HepG2 (cell line): ENCODE data around the gene OBP2A. TPM values are rescaled to one million over a fixed set of nuclear protein-coding genes. Genes with fewer than 3 reads are reported as not detected.

Experiments used
- ATAC-seq: fragments of 200-7000 bp; cut with Tn5 transposase; 3 replicates; pipeline ENCODE4 v1.9.1; 2020; ENCODE audit warnings: mild to moderate bottlenecking, moderate library complexity
- BruUV-seq: library from RNA; stranded (reverse); fragments of 400-500 nt; replicated peaks from 2 replicates; lab custom pipeline; 2021; lab: Mats Ljungman, UMichigan
- CTCF ChIA-PET: fragments of 300-600 bp; formaldehyde crosslinking; extraction: SDS; loops from one replicate; lab custom pipeline; 2021; ENCODE audit warnings: low total read pairs, inconsistent platforms, low intra/inter-chr PET ratio; lab: Yijun Ruan, JAX
- POLR2A ChIA-PET: fragments of 350-600 bp; sonication (Branson Sonifier 250); formaldehyde crosslinking; loops from one replicate; lab custom pipeline; 2020; ENCODE audit warnings: antibody characterized with exemption, inconsistent platforms; lab: Yijun Ruan, JAX
- DNase-seq: peaks from one replicate; pipeline ENCODE4 v3.0.0-alpha.2; 2015; ENCODE audit warnings: low spot score
- FAIRE-seq: peaks from 3 replicates; lab custom pipeline; 2011; peaks lifted over from hg19 to GRCh38; lab: Jason Lieb, UNC
- H2AFZ ChIP-seq: one replicate; pipeline ENCODE4 v1.6.1; 2011; ENCODE audit warnings: low read length, inconsistent platforms
- H3K27ac ChIP-seq: fragments of 300-600 bp; 3 replicates; pipeline ENCODE4 v1.8.0; 2011; ENCODE audit warnings: mixed run types, mild to moderate bottlenecking, mixed read lengths, low read length, inconsistent platforms; ENCODE audit not compliant: insufficient read depth; ENCODE audit errors: extremely low read length
- H3K27me3 ChIP-seq, 2 experiments: fragments of 200-600 bp in 1 of 2; 2 replicates in 1 of 2; 3 replicates in 1 of 2; pipeline versions ENCODE4 v1.6.0 to v1.8.0; 2011; ENCODE audit warnings: low read length in 2 of 2, mild to moderate bottlenecking in 2 of 2, moderate library complexity in 2 of 2, inconsistent platforms in 1 of 2; ENCODE audit not compliant: insufficient read depth in 2 of 2, control insufficient read depth in 1 of 2
- H3K36me3 ChIP-seq, 2 experiments: fragments of 200-600 bp in 1 of 2; replicated peaks in 1 of 2; 2 replicates in 1 of 2; 3 replicates in 1 of 2; pipeline versions ENCODE4 v1.5.1 to v1.8.0; 2011; ENCODE audit warnings: low read length in 2 of 2, inconsistent platforms in 1 of 2; ENCODE audit not compliant: insufficient read depth in 2 of 2, control insufficient read depth in 1 of 2
- H3K4me1 ChIP-seq: 2 replicates; pipeline ENCODE4 v1.5.1; 2012; ENCODE audit warnings: low read length, inconsistent platforms; ENCODE audit not compliant: insufficient read depth
- H3K4me2 ChIP-seq: 2 replicates; pipeline ENCODE4 v1.6.0; 2011; ENCODE audit warnings: low read depth, low read length, inconsistent platforms
- H3K4me3 ChIP-seq, 3 experiments: fragments of 200-600 bp in 1 of 3; sonication (generic), shearing (Covaris generic) in 1 of 3; replicated peaks in 1 of 3; 2 replicates each; pipeline ENCODE4 v1.5.1; 2011 to 2016; ENCODE audit warnings: low read length in 3 of 3, inconsistent platforms in 2 of 3, low read depth in 2 of 3, mild to moderate bottlenecking in 2 of 3, control low read depth in 1 of 3, mixed read lengths in 1 of 3; ENCODE audit not compliant: insufficient read depth in 1 of 3
- H3K79me2 ChIP-seq: one replicate; pipeline ENCODE4 v1.6.1; 2011; ENCODE audit warnings: low read length, inconsistent platforms; ENCODE audit not compliant: insufficient read depth
- H3K9ac ChIP-seq: 2 replicates; pipeline ENCODE4 v1.6.0; 2011; ENCODE audit warnings: mild to moderate bottlenecking, low read depth, low read length, inconsistent platforms; ENCODE audit not compliant: insufficient read depth
- H3K9me3 ChIP-seq: 2 replicates; pipeline ENCODE4 v1.5.1; 2012; ENCODE audit warnings: mild to moderate bottlenecking, low read length
- H4K20me1 ChIP-seq: 2 replicates; pipeline ENCODE4 v1.6.0; 2011; ENCODE audit warnings: inconsistent platforms, mild to moderate bottlenecking, low read length, moderate library complexity; ENCODE audit not compliant: insufficient read depth
- CEBPZ ChIP-seq: IDR thresholded peaks from 2 replicates; pipeline ENCODE4 v1.6.1; 2012; ENCODE audit warnings: low read length, improper control_type of control experiment
- ELF1 ChIP-seq: sonication (generic); formaldehyde crosslinking; IDR thresholded peaks from 2 replicates; pipeline ENCODE4 v1.4.0; 2020; ENCODE audit warnings: missing genetic modification reagents
- FOXK1 ChIP-seq: sonication (generic); formaldehyde crosslinking; IDR thresholded peaks from 2 replicates; pipeline ENCODE4 v1.4.0; 2020; ENCODE audit warnings: low read depth, missing genetic modification reagents, borderline replicate concordance
- HOXA7 ChIP-seq: sonication (generic); formaldehyde crosslinking; IDR thresholded peaks from 2 replicates; pipeline ENCODE4 v1.8.1; 2022; ENCODE audit warnings: mild to moderate bottlenecking, missing genetic modification reagents, moderate library complexity
- KDM4B ChIP-seq: sonication (generic); formaldehyde crosslinking; IDR thresholded peaks from 2 replicates; pipeline ENCODE4 v1.4.0; 2020; ENCODE audit warnings: missing genetic modification reagents
- MLX ChIP-seq: IDR thresholded peaks from 2 replicates; pipeline ENCODE4 v1.6.1; 2016
- NCOR1 ChIP-seq: fragments of 200-600 bp; sonication (generic); IDR thresholded peaks from 2 replicates; pipeline ENCODE4 v1.7.0; 2017; ENCODE audit warnings: antibody characterized with exemption, low read length, borderline replicate concordance
- NR2C2 ChIP-seq: sonication (generic); formaldehyde crosslinking; IDR thresholded peaks from 2 replicates; pipeline ENCODE4 v1.4.0; 2020; ENCODE audit warnings: missing genetic modification reagents, mild to moderate bottlenecking, moderate library complexity, borderline replicate concordance
- PAF1 ChIP-seq: IDR thresholded peaks from 2 replicates; pipeline ENCODE4 v1.6.1; 2016; ENCODE audit warnings: missing genetic modification reagents, missing compliant biosample characterization
- SP140L ChIP-seq: sonication (generic); formaldehyde crosslinking; IDR thresholded peaks from 2 replicates; pipeline ENCODE4 v1.4.0; 2020; ENCODE audit warnings: missing genetic modification reagents, borderline replicate concordance
- SYNCRIP ChIP-seq: fragments of 200-400 bp; formaldehyde crosslinking; IDR thresholded peaks from 2 replicates; pipeline ENCODE4 v1.6.1; 2018; ENCODE audit warnings: mild to moderate bottlenecking, low read depth, low read length; ENCODE audit not compliant: insufficient read depth
- THRA ChIP-seq: sonication (generic); formaldehyde crosslinking; IDR thresholded peaks from 2 replicates; pipeline ENCODE4 v1.4.0; 2020; ENCODE audit warnings: missing genetic modification reagents, borderline replicate concordance
- ZC3H13 ChIP-seq: sonication (generic); formaldehyde crosslinking; IDR thresholded peaks from 2 replicates; pipeline ENCODE4 v1.8.1; 2023; ENCODE audit warnings: mild to moderate bottlenecking, missing genetic modification reagents, moderate library complexity
- ZNF616 ChIP-seq: sonication (generic); formaldehyde crosslinking; IDR thresholded peaks from 2 replicates; pipeline ENCODE4 v1.5.0; 2020; ENCODE audit warnings: low read depth, mild to moderate bottlenecking, missing genetic modification reagents
- ZNF776 ChIP-seq: sonication (generic); formaldehyde crosslinking; IDR thresholded peaks from 2 replicates; pipeline ENCODE4 v1.4.0; 2020; ENCODE audit warnings: mild to moderate bottlenecking, missing genetic modification reagents
- ZNF850 ChIP-seq: sonication (generic); formaldehyde crosslinking; conservative IDR thresholded peaks from 2 replicates; pipeline ENCODE4 v1.9.0; 2021; ENCODE audit warnings: mild to moderate bottlenecking, missing genetic modification reagents
- WGBS: methylation state at CpG from one replicate; pipeline ENCODE4 v1.1.6; 2017; ENCODE audit warnings: low lambda C conversion rate; 5-methylcytosine and 5-hydroxymethylcytosine counted together
- in situ Hi-C: cut with HindIII; loops from 2 replicates; pipeline ENCODE4 v1.10.0; 2017; ENCODE audit warnings: low pct_unique_long_range_greater_than_20kb; ENCODE audit not compliant: extremely low pct_ligation_motif_present
- intact Hi-C: fragments of 100-400 bp; cut with micrococcal nuclease; formaldehyde crosslinking; loops from one replicate; pipeline ENCODE4 v1.10.0; 2022; ENCODE audit not compliant: unreplicated experiment
- polyA plus RNA-seq, 8 experiments: library from polyadenylated mRNA; depleted of rRNA in 3 of 8; stranded (reverse) in 7 of 8; unstranded in 1 of 8; fragments of >200 nt; fragmentation: Illumina TruSeq in 4 of 8; extraction: Trizol in 4 of 8; gene quantifications; 2 replicates each; pipeline versions ENCODE4 v1.2.1 to v1.2.3, GENCODE V29; 2011 to 2016; ENCODE audit warnings: low read depth in 4 of 8, missing spikeins in 1 of 8, mixed read lengths in 1 of 8; ENCODE audit not compliant: insufficient read depth in 1 of 8
- total RNA-seq, 5 experiments: library from RNA; depleted of rRNA; stranded (reverse); fragments of >200 nt; fragmentation: Illumina TruSeq; extraction: Trizol; gene quantifications; 2 replicates each; pipeline ENCODE4 v1.2.3, GENCODE V29; 2016; ENCODE audit warnings: low read depth in 1 of 5
- TF ChIP-seq, protein P1 (sequence below): sonication (generic); formaldehyde crosslinking; IDR thresholded peaks from 2 replicates; pipeline ENCODE4 v1.5.0; 2020; ENCODE audit warnings: missing genetic modification reagents

The OBP2A gene
- total and polyA plus RNA-seq, 2 of the 13 experiments (the other 11 are each of a cell fraction or from before 2014, with no cell fraction given): 0.32 TPM; not detected in 1

DNA sequence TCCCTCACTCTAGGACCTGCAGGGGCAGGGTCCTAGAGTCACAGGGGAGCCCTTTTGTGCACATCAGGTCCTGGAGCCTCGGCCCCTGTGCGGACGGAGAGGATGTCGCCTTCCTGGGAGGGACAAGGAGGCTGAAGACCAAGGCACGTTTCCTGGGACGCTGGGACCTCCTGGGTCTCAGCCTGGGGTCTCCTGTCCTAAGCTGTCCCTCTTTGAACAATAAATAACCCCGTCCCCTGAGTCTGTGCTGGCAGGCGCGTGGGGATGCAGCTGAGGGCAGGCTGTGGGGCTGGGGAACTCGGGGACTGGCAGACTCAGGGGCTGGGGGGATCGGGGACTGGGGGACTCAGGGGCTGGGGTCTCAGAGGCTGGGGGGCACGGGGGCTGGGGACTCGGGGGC lies 46.7 kb downstream of the OBP2A start (continued):
- TF ChIP-seq CEBPZ: no peak
- TF ChIP-seq, protein P1, sequence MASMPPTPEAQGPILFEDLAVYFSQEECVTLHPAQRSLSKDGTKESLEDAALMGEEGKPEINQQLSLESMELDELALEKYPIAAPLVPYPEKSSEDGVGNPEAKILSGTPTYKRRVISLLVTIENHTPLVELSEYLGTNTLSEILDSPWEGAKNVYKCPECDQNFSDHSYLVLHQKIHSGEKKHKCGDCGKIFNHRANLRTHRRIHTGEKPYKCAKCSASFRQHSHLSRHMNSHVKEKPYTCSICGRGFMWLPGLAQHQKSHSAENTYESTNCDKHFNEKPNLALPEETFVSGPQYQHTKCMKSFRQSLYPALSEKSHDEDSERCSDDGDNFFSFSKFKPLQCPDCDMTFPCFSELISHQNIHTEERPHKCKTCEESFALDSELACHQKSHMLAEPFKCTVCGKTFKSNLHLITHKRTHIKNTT: no peak

GRCh38 chr9:135596211-135596610 lies 50.3 kb downstream of the OBP2A start:
- Histone ChIP-seq H3K9me3 (no peaks in the 10 kb centered on the region), H2AFZ (no peak overlapping the region), H3K4me3 (no peak overlapping the region), H3K27me3 (peaks cover 0 to 3% of the 10 kb centered on the region in 2 experiments; a peak in 2 of 5 replicates), H3K27ac (no peak overlapping the region), H3K36me3 (no peaks in the 10 kb centered on the region), H4K20me1 (no peaks in the 10 kb centered on the region), H3K79me2 (no peaks in the 10 kb centered on the region), H3K4me2 (no peak overlapping the region), H3K4me1 (no peaks in the 10 kb centered on the region), H3K9ac (no peak overlapping the region)
- 0% methylated on average over 2 of the region's 2 CpGs for WGBS
- ChIA-PET CTCF (no interaction called here), POLR2A (no interaction called here)
- no TSS peak for BruUV-seq
- DNase-seq: no peak
- in situ Hi-C loops: no loop called here
- ATAC-seq: no peak
- intact Hi-C loops: no loop called here
- FAIRE-seq: no peak
- TF ChIP-seq ZNF616 (CRISPR knock-in tag) (no peak), HOXA7 (CRISPR knock-in tag) (no peak), ZNF850 (CRISPR knock-in tag) (no peak), NCOR1 (no peak), SYNCRIP (no peak), NR2C2 (no peak), ZC3H13 (CRISPR knock-in tag) (no peak), SP140L (no peak), PAF1 (no peak), ZNF776 (CRISPR knock-in tag) (no peak), MLX (CRISPR knock-in tag) (no peak), ELF1 (CRISPR knock-in tag) (no peak), KDM4B (CRISPR knock-in tag) (no peak), THRA (CRISPR knock-in tag) (no peak), FOXK1 (CRISPR knock-in tag) (no peak)
- TF ChIP-seq, protein P1: no peak
